GM23248 (cell line): ENCODE data around the gene TUBB1. TPM values are rescaled to one million over a fixed set of nuclear protein-coding genes. Genes with fewer than 3 reads are reported as not detected.
A peak's percentile ranks its signal among the peaks of the same experiment; 100 is the strongest.

Source experiments
- DNase-seq: peaks from one replicate; pipeline ENCODE4 v3.0.0-alpha.2; 2015
- H2AFZ ChIP-seq: fragments of 200-600 bp; sonication (generic); 2 replicates; pipeline ENCODE4 v1.6.1; 2016; ENCODE audit warnings: antibody characterized with exemption
- H3F3A ChIP-seq: fragments of 200-600 bp; sonication (generic); 2 replicates; pipeline ENCODE4 v1.6.1; 2016; ENCODE audit warnings: mild to moderate bottlenecking, antibody characterized with exemption, mixed run types; ENCODE audit not compliant: insufficient read depth
- H3K27ac ChIP-seq: fragments of 200-600 bp; sonication (generic); 2 replicates; pipeline ENCODE4 v1.5.1; 2016; ENCODE audit warnings: mild to moderate bottlenecking
- H3K27me3 ChIP-seq: fragments of 200-600 bp; sonication (generic); replicated peaks from 2 replicates; pipeline ENCODE4 v1.6.1; 2016; ENCODE audit warnings: mild to moderate bottlenecking; ENCODE audit not compliant: insufficient read depth
- H3K36me3 ChIP-seq: fragments of 200-600 bp; sonication (generic); 2 replicates; pipeline ENCODE4 v1.6.1; 2016; ENCODE audit warnings: low read depth, mild to moderate bottlenecking
- H3K4me1 ChIP-seq: fragments of 200-600 bp; sonication (generic); 2 replicates; pipeline ENCODE4 v1.6.1; 2016; ENCODE audit warnings: mild to moderate bottlenecking; ENCODE audit not compliant: insufficient read depth
- H3K4me2 ChIP-seq: fragments of 200-600 bp; sonication (generic); one replicate; pipeline ENCODE4 v1.6.1; 2016; ENCODE audit warnings: mild to moderate bottlenecking; ENCODE audit not compliant: unreplicated experiment
- H3K4me3 ChIP-seq: fragments of 200-600 bp; sonication (generic); 2 replicates; pipeline ENCODE4 v1.5.1; 2016; ENCODE audit warnings: mild to moderate bottlenecking
- H3K79me2 ChIP-seq: fragments of 200-600 bp; sonication (generic); 2 replicates; pipeline ENCODE4 v1.6.1; 2016; ENCODE audit warnings: mild to moderate bottlenecking; ENCODE audit not compliant: insufficient read depth
- H3K9ac ChIP-seq: fragments of 200-600 bp; sonication (generic); 2 replicates; pipeline ENCODE4 v1.6.1; 2016; ENCODE audit warnings: mild to moderate bottlenecking
- H3K9me2 ChIP-seq: fragments of 200-600 bp; sonication (generic); 2 replicates; pipeline ENCODE4 v1.6.1; 2016; ENCODE audit warnings: mixed run types, mild to moderate bottlenecking, moderate library complexity; ENCODE audit not compliant: insufficient read depth
- H3K9me3 ChIP-seq: fragments of 200-600 bp; sonication (generic); one replicate; pipeline ENCODE4 v1.6.1; 2017; ENCODE audit warnings: low read depth
- H4K20me1 ChIP-seq: fragments of 200-600 bp; sonication (generic); 2 replicates; pipeline ENCODE4 v1.6.0; 2016; ENCODE audit not compliant: insufficient read depth
- EZH2 ChIP-seq: fragments of 200-600 bp; sonication (generic); IDR thresholded peaks from 2 replicates; pipeline ENCODE4 v1.6.1; 2018; ENCODE audit warnings: antibody characterized with exemption, mild to moderate bottlenecking; ENCODE audit not compliant: insufficient read depth, poor library complexity, severe bottlenecking
- EZH2phosphoT487 ChIP-seq: fragments of 200-600 bp; sonication (generic); IDR thresholded peaks from 2 replicates; pipeline ENCODE4 v1.6.1; 2018; ENCODE audit warnings: antibody characterized with exemption, moderate library complexity, mild to moderate bottlenecking, low read depth; ENCODE audit not compliant: insufficient read depth
- WGBS, 2 experiments: methylation state at CpG; one replicate each; pipeline ENCODE4 v1.1.6; 2015 to 2017; ENCODE audit warnings: low lambda C conversion rate in 2 of 2, low coverage in 1 of 2; ENCODE audit errors: missing lambda C conversion rate in 2 of 2; 5-methylcytosine and 5-hydroxymethylcytosine counted together
- in situ Hi-C: fragments of 300-500 bp; cut with MboI; formaldehyde crosslinking; loops from 2 replicates; pipeline ENCODE4 v1.15.0; 2020
- polyA plus RNA-seq: library from polyadenylated mRNA; unstranded; fragments of >200 nt; fragmentation: Nextera tagmentation; extraction: Ambion mirVana; gene quantifications from 2 replicates; pipeline ENCODE4 v1.2.1, GENCODE V29; 2016
- total RNA-seq: library from RNA; depleted of rRNA; stranded (reverse); fragments of >200 nt; shearing (Covaris generic); gene quantifications from 2 replicates; pipeline ENCODE4 v1.2.3, GENCODE V29; 2014

The TUBB1 gene
- total and polyA plus RNA-seq, 2 experiments from 2014 or later, result 0.09 TPM; not detected in 1

DNA sequence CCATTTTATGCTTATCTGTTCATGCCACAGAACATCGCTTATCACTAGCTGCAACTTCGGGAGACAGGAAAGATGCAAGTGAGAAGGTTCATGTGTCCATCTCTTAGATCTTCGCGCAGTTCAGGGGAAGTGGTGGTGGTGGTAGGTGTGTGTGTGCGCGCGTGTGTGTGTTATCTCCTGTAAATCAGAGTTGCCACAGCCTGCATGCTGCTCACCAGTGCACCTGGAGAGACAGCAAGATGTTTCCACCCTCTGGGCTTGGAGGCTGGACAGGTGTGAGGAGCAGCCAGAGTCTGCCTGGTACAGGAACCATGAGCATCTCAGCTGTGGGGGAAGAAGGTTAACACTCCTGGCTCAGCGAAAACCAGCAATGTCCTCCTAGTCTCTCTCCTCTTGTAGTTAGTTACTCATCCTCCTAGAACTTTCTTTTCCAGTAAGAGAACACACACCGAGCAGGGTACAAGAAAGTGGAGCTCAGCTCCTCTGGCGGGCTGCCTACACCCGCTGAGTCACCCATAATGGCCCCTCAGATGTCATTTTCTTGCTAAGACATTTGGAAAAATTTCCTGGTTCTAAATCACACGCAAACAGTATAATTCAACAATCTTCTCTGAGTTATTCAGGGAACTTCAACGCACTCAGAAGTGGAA, 5.1 kb upstream of the TUBB1 start:
- Histone ChIP-seq H3F3A (peaks cover 19% of the 10 kb centered on the region), H3K27me3 (no peaks in the 10 kb centered on the region), H3K79me2 (no peaks in the 10 kb centered on the region), H3K4me2 (peak overlapping the region; percentile 60), H3K9me2 (no peaks in the 10 kb centered on the region), H3K27ac (peak overlapping the region; percentile 60), H3K36me3 (no peaks in the 10 kb centered on the region), H3K4me3 (peak overlapping the region; percentile 23; the same call in 1 of the 2 replicates), H2AFZ (peak overlapping the region; percentile 71), H3K4me1 (peaks cover 31% of the 10 kb centered on the region), H3K9ac (0 out of 2 replicates have a peak overlapping the region, but pooled peaks have one; percentile 36), H4K20me1 (no peaks in the 10 kb centered on the region), H3K9me3 (no peaks in the 10 kb centered on the region)
- peak; percentile 92 for DNase-seq
- in situ Hi-C loops, result loop anchor here (25.0 kb wide), 1 partner anchor 777 kb away; the partner anchor contains the start of gene ANKRD60
- TF ChIP-seq EZH2, result no peak
- no peak for TF ChIP-seq EZH2phosphoT487
- 63% methylated on average over 13 of the region's 13 CpGs for WGBS, 2 experiments

DNA sequence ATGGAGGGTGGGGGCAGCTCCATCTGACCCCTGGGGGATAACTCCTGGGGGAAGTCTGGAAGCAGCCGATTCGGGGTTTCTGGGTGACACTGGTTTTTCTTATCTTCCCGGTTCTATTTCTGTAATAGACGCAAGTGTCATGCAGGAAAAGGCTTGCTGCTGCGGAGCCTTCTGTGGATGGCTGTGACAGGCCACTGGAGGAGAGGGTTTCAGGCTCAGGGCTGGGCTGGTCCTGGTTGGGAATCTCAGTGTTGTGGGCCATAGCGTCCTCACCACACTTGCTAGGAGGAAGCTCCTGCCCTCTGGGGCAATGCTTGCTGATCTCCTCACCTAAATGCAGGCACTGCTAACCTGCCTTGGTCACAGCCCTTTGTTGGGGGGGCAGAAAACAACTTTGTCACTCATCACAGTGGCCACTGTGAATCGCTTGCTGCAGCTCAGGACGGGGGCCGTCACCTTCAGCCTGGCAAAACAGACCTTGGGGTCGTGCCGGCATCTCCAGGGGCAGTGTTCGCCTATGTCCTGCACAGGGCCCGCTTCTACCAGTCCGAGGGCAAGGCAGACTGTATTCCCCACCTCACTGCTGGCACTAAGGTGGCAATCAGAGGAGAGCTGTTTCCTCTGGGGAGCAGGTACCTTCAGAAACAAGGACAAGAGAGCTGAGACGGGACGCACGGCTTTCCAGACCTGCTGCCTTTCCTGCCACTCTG, 4.4 kb upstream of the TUBB1 start:
- Histone ChIP-seq H3K27ac (peak overlapping the region; percentile 60), H3K27me3 (no peaks in the 10 kb centered on the region), H4K20me1 (no peaks in the 10 kb centered on the region), H3K36me3 (no peaks in the 10 kb centered on the region), H3K4me1 (peaks cover 31% of the 10 kb centered on the region), H3K4me3 (peak overlapping the region; percentile 23; the same call in 1 of the 2 replicates), H3F3A (peaks cover 19% of the 10 kb centered on the region), H3K9me3 (no peaks in the 10 kb centered on the region), H3K9me2 (no peaks in the 10 kb centered on the region), H2AFZ (peak overlapping the region; percentile 71), H3K79me2 (no peaks in the 10 kb centered on the region), H3K4me2 (peak overlapping the region; percentile 60), H3K9ac (0 out of 2 replicates have a peak overlapping the region, but pooled peaks have one; percentile 36)
- in situ Hi-C loops, result loop anchor here (25.0 kb wide), 1 partner anchor 778 kb away; the partner anchor contains the start of gene ANKRD60
- TF ChIP-seq EZH2phosphoT487, result no peak
- TF ChIP-seq EZH2, result no peak
- 78 to 80% methylated on average over 17 of the region's 17 CpGs for WGBS, 2 experiments
- DNase-seq, result no peak

DNA sequence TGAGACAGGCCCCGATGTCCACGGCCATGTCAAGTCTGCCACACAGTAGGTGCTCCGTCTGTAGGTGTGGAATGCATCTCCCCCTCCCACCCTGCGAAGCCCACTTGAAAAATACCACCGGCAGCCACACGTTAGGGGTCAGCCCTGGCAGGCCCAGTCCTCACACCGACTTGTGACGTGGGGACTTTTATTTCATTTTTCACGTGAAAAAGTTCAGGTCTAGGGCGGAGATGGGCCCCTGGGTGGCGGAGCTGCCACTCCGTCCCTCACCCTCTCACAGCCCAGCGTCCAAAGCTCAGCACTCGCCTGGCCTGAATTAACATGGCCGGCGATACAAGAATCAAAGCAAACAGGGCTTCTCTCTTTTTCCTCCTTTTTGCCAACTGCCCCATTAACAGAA, 3.8 kb upstream of the TUBB1 start:
- Histone ChIP-seq H3K27me3 (no peaks in the 10 kb centered on the region), H2AFZ (no peak overlapping the region), H3K9me2 (no peaks in the 10 kb centered on the region), H3F3A (peaks cover 19% of the 10 kb centered on the region), H3K9me3 (no peaks in the 10 kb centered on the region), H3K4me3 (no peak overlapping the region), H3K4me1 (peaks cover 31% of the 10 kb centered on the region), H3K79me2 (0 out of 2 replicates have a peak, but pooled peaks cover 4% of the 10 kb centered on the region), H3K4me2 (no peak overlapping the region), H4K20me1 (no peaks in the 10 kb centered on the region), H3K36me3 (no peaks in the 10 kb centered on the region), H3K9ac (no peak overlapping the region), H3K27ac (no peak overlapping the region)
- in situ Hi-C loops, result loop anchor here (25.0 kb wide), 1 partner anchor 778 kb away; the partner anchor contains the start of gene ANKRD60
- TF ChIP-seq EZH2phosphoT487, result no peak
- no peak for TF ChIP-seq EZH2
- DNase-seq, result no peak
- 87 to 89% methylated on average over 16 of the region's 16 CpGs for WGBS, 2 experiments

DNA sequence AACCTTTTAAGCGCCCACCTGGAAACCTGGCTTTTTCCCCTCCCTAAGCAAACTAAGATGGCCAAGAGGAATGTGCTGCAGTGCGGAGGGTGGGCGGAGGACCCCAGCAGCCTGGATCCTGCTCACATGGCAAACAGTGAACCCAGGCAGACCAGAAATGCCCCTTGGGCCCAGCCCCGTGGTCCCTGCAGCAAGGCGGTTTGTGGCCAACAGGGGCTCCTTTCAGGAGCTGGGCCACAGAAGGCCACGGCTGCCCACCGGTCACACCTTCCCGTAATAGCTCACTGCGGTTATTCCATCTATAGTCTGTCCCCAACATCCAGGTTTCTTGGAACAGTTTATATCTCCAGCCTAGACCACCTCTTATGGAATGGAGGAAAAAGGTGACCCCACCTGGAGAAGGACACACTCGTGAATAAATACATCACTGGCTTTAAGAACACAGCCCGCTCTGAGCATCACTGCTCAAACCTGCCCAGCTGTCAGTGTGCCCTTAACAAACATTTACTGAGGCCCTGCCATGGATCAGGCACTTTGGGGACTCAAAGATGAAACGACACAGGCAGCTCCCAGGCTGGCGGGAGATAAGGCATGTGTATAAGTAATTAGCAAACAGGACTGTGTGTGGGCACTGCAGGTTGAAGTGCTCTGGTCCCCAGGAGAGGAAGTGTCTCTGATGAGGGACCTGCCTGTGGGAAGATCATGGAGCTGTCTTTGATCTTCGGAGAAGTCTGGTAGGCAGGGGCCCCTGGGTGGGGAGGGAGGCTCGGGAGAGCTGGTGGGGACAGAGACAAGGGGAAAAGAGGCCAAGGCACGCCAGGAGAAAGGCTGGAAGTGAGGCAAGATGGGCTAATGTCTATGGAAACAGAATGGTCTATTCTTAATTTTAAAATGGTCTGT, 3.2 kb upstream of the TUBB1 start:
- H3K4me3 ChIP-seq, result no peak overlapping the region
- in situ Hi-C loops, result loop anchor here (25.0 kb wide), 1 partner anchor 779 kb away; the partner anchor contains the start of gene ANKRD60
- no peak overlapping the region for H3K4me2 ChIP-seq
- H3K36me3 ChIP-seq, result no peaks in the 10 kb centered on the region
- peaks cover 19% of the 10 kb centered on the region for H3F3A ChIP-seq
- no peaks in the 10 kb centered on the region for H4K20me1 ChIP-seq
- DNase-seq, result no peak
- H3K79me2 ChIP-seq, result 0 out of 2 replicates have a peak, but pooled peaks cover 4% of the 10 kb centered on the region
- H3K9me3 ChIP-seq, result no peaks in the 10 kb centered on the region
- H3K9me2 ChIP-seq, result no peaks in the 10 kb centered on the region
- H3K27ac ChIP-seq, result no peak overlapping the region
- no peak overlapping the region for H3K9ac ChIP-seq
- H3K27me3 ChIP-seq, result no peaks in the 10 kb centered on the region
- TF ChIP-seq EZH2phosphoT487 (no peak), EZH2 (no peak)
- 83 to 89% methylated on average over 16 of the region's 16 CpGs for WGBS, 2 experiments
- peaks cover 31% of the 10 kb centered on the region for H3K4me1 ChIP-seq
- H2AFZ ChIP-seq, result no peak overlapping the region
